22Rv1 (cell line): ENCODE results near the gene MAMLD1.

Source experiments
- CTCF ChIP-seq: fragments of 450-650 bp; IDR thresholded peaks from 2 replicates; pipeline ENCODE4 v1.5.1; 2017; ENCODE audit warnings: mild to moderate bottlenecking
- ZFX ChIP-seq: fragments of 450-650 bp; IDR thresholded peaks from 2 replicates; pipeline ENCODE4 v1.6.1; 2017; ENCODE audit warnings: antibody characterized with exemption, borderline replicate concordance

GRCh38 chrX:150446995-150447394 lies 83.9 kb downstream of the MAMLD1 start:
- no peak for TF ChIP-seq CTCF
- TF ChIP-seq ZFX = no peak
